ENCODE data around the gene EFCAB8. TPM values are rescaled to one million over a fixed set of nuclear protein-coding genes. Genes with fewer than 3 reads are reported as not detected.

The EFCAB8 gene
- total and polyA plus RNA-seq, 4 donors, result 0.10 to 0.36 (median 0.20) TPM

DNA sequence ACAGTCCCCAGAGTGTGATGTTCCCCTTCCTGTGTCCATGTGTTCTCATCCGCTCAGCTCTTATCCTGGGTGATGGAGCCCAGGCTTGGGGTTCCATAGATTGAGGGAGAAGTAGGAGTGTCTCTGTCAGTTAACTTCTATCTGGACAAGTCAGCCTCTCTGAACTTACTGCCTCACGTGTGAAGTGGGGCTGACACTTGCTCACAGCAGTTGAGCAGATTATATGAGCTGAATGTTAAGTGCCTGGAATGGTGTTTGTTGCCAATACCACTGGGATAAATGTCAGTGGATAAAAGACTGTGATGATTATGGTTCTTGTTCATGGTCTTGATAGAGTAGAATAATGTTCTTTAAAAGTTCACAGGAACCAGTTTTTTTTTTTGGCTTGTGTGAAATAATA lies 17.1 kb upstream of the EFCAB8 start:
- H3K36me3 ChIP-seq (ENCODE audit: control insufficient read depth, insufficient read depth, low read length), result peaks cover 52% of the 10 kb centered on the region
- H3K4me3 ChIP-seq (ENCODE audit: low read depth, low read length), result no peak overlapping the region
- 33% methylated on average over 1 of the region's 2 CpGs for WGBS (ENCODE audit: insufficient coverage)
- no peak overlapping the region for H3K27ac ChIP-seq (ENCODE audit: low read depth, low read length)
- no peaks in the 10 kb centered on the region for H3K4me1 ChIP-seq (ENCODE audit: control insufficient read depth, insufficient read depth, low read length)
- no peaks in the 10 kb centered on the region for H3K9me3 ChIP-seq (ENCODE audit: control insufficient read depth, insufficient read depth, low read length)
- DNase-seq (ENCODE audit: low read depth in 4 of 6, low spot score in 6 of 6), result no peak
- no peaks in the 10 kb centered on the region for H3K27me3 ChIP-seq (ENCODE audit: control insufficient read depth, insufficient read depth, low read length)

DNA sequence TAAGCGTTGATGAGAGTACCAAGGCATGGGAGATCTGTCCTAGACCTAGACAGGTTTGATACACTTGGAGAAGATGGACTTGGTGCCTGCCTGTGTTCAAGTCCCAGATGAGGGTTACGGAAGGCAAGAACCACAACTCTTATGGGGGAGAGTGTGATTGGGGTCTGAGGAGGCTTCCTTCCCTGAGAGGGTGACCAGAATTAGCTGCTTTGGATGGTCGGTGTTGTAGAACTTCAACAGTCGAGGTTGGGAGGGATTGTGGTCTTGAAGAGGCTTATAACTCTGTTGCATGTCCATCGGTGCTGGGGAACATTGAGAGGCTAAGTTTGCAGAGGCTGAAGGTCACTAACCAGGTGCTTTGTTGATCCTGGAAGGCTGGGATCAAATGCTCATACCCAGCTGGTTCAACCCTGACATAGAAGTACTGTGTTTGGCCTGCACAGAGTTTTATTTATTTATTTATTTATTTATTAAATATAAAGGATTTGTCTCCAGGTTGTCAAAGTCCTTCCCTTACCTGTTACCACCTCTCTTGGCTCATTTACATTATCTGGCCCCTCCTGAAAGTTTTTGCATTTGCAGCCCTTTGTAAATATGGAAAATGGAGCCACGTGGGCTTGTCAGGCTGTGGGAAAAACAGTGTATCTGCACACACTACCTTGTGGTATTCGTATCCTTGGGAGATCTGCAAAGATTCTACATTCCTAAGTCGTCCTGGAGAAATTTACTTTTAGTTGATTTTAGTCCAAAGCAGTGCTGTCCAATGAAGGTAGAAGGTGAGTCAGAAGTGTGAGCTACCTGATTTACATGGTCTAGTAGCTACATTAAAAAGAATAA lies 15.8 kb upstream of the EFCAB8 start:
- no peak overlapping the region for H3K27ac ChIP-seq (ENCODE audit: low read depth, low read length)
- WGBS (ENCODE audit: insufficient coverage), result 100% methylated on average over 6 of the region's 8 CpGs
- H3K9me3 ChIP-seq (ENCODE audit: control insufficient read depth, insufficient read depth, low read length), result no peaks in the 10 kb centered on the region
- H3K36me3 ChIP-seq (ENCODE audit: control insufficient read depth, insufficient read depth, low read length), result peaks cover 55% of the 10 kb centered on the region
- H3K4me3 ChIP-seq (ENCODE audit: low read depth, low read length), result no peak overlapping the region
- H3K27me3 ChIP-seq (ENCODE audit: control insufficient read depth, insufficient read depth, low read length), result no peaks in the 10 kb centered on the region
- no peak for DNase-seq (ENCODE audit: low read depth in 4 of 6, low spot score in 6 of 6)
- H3K4me1 ChIP-seq (ENCODE audit: control insufficient read depth, insufficient read depth, low read length), result no peaks in the 10 kb centered on the region

DNA sequence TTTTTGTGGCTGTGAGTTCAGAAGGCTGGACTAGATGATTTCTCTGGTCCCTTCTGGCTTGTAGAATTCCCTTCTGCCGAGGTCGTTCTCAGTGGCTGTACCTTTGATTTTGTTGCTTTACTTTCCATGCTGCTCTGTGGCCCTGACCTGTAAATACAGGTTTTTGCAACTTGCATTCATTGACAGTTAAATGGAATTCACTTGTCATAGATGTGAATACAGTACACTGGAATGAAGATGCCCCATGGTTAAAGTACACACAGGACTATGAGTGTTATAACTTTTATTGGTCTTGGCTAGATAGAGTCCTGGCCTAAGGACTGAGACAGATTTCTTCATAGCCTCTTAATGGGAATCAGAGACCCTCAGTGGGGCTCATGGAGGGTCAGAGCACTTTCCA lies 12.9 kb upstream of the EFCAB8 start:
- H3K27me3 ChIP-seq (ENCODE audit: control insufficient read depth, insufficient read depth, low read length), result no peaks in the 10 kb centered on the region
- WGBS (ENCODE audit: insufficient coverage), result 100% methylated on average over 2 of the region's 2 CpGs
- H3K4me1 ChIP-seq (ENCODE audit: control insufficient read depth, insufficient read depth, low read length), result no peaks in the 10 kb centered on the region
- H3K9me3 ChIP-seq (ENCODE audit: control insufficient read depth, insufficient read depth, low read length), result no peaks in the 10 kb centered on the region
- H3K4me3 ChIP-seq (ENCODE audit: low read depth, low read length), result no peak overlapping the region
- H3K27ac ChIP-seq (ENCODE audit: low read depth, low read length), result no peak overlapping the region
- H3K36me3 ChIP-seq (ENCODE audit: control insufficient read depth, insufficient read depth, low read length), result peaks cover 37% of the 10 kb centered on the region
- no peak for DNase-seq (ENCODE audit: low read depth in 4 of 6, low spot score in 6 of 6)

DNA sequence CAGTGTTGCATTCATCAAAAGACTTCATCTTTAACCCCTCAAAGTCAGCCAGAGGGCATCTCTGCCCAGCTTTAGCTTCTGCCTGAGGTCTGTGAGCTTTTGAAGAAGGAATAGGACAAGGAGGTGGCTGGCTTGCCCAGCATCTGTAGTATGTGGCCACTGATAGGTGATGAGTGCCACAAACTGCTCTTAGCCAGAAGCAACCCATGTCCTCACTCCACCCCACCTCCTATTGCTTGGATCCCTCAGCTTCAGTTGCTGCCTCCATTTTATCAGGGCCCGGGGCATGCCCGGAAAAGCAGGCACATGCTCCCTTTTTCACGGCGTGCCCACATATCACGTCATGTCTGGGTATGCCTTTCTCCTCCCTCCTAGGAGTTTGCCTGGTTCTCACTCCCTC lies 11.9 kb upstream of the EFCAB8 start:
- Histone ChIP-seq H3K27ac (ENCODE audit: low read depth, low read length) (no peak overlapping the region), H3K9me3 (ENCODE audit: control insufficient read depth, insufficient read depth, low read length) (no peaks in the 10 kb centered on the region), H3K27me3 (ENCODE audit: control insufficient read depth, insufficient read depth, low read length) (no peaks in the 10 kb centered on the region), H3K4me1 (ENCODE audit: control insufficient read depth, insufficient read depth, low read length) (no peaks in the 10 kb centered on the region), H3K4me3 (ENCODE audit: low read depth, low read length) (no peak overlapping the region), H3K36me3 (ENCODE audit: control insufficient read depth, insufficient read depth, low read length) (peaks cover 30% of the 10 kb centered on the region)
- DNase-seq (ENCODE audit: low read depth in 4 of 6, low spot score in 6 of 6), result no peak
- WGBS (ENCODE audit: insufficient coverage), result 90% methylated on average over 5 of the region's 5 CpGs

DNA sequence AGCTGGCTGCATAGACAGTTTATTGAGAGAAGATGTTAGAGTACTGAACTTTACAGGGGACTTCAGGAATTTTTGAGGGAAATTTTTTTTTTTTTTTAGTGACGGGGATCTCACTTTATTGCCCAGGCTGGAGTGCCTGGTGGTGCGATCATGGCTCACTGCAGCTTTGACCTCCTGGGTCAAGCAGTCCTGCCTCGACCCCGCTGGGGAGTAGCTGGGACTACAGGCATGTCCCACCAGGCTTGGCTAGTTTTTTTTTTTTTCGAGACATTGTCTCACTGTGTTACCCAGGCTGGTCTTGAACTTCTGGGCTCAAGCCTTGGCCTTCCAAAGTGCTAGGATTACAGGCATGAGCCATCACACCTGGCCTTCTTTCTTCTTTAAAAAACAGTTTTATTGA lies 10.8 kb upstream of the EFCAB8 start:
- no peak for DNase-seq (ENCODE audit: low read depth in 4 of 6, low spot score in 6 of 6)
- no peaks in the 10 kb centered on the region for H3K9me3 ChIP-seq (ENCODE audit: control insufficient read depth, insufficient read depth, low read length)
- H3K27me3 ChIP-seq (ENCODE audit: control insufficient read depth, insufficient read depth, low read length), result no peaks in the 10 kb centered on the region
- WGBS (ENCODE audit: insufficient coverage), result 94% methylated on average over 3 of the region's 5 CpGs
- H3K4me3 ChIP-seq (ENCODE audit: low read depth, low read length), result no peak overlapping the region
- H3K4me1 ChIP-seq (ENCODE audit: control insufficient read depth, insufficient read depth, low read length), result no peaks in the 10 kb centered on the region
- H3K27ac ChIP-seq (ENCODE audit: low read depth, low read length), result no peak overlapping the region
- peaks cover 21% of the 10 kb centered on the region for H3K36me3 ChIP-seq (ENCODE audit: control insufficient read depth, insufficient read depth, low read length)

DNA sequence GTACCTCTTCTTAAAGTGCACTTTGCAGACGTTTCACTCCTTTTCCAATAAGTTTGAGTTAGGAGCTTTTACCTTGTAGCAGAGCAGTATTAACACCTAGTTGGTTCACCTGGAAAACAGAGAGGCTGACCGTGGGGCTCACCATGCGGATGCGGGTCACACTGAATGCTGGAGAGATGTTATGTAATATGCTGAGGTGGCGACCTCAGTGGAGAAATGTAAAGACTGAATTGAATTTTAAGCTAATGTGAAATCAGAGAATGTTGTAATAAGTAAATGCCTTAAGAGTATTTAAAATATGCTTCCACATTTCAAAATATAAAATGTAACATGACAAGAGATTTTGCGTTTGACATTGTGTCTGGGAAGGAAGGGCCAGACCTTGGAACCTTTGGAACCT lies 9.9 kb upstream of the EFCAB8 start:
- no peak overlapping the region for H3K4me3 ChIP-seq (ENCODE audit: low read depth, low read length)
- DNase-seq (ENCODE audit: low read depth in 4 of 6, low spot score in 6 of 6), result no peak
- H3K27ac ChIP-seq (ENCODE audit: low read depth, low read length), result no peak overlapping the region
- peaks cover 24% of the 10 kb centered on the region for H3K36me3 ChIP-seq (ENCODE audit: control insufficient read depth, insufficient read depth, low read length)
- WGBS (ENCODE audit: insufficient coverage), result 94% methylated on average over 4 of the region's 6 CpGs
- H3K27me3 ChIP-seq (ENCODE audit: control insufficient read depth, insufficient read depth, low read length), result no peaks in the 10 kb centered on the region
- no peaks in the 10 kb centered on the region for H3K9me3 ChIP-seq (ENCODE audit: control insufficient read depth, insufficient read depth, low read length)
- H3K4me1 ChIP-seq (ENCODE audit: control insufficient read depth, insufficient read depth, low read length), result no peaks in the 10 kb centered on the region

DNA sequence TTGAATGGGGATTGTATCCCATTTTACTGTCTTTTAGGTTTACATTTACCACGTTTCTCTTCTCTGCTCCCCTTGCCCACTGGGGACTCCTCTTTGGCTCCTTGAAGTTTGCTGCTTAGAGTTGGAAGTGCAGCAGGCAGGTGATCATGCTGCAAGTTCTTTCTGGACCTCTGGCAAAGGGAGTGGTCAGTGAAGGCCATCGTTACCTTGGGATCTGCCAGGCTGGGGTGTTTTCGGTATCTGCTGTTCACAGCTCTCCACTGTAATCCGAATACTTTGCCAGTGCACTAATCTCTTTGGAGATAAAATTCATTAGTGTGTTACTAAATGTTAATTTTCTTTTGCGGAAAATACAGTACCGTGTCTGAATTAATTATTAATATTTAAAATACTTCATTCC lies 9.1 kb upstream of the EFCAB8 start:
- H3K4me3 ChIP-seq (ENCODE audit: low read depth, low read length), result no peak overlapping the region
- H3K36me3 ChIP-seq (ENCODE audit: control insufficient read depth, insufficient read depth, low read length), result peaks cover 19% of the 10 kb centered on the region
- H3K27ac ChIP-seq (ENCODE audit: low read depth, low read length), result no peak overlapping the region
- no peaks in the 10 kb centered on the region for H3K9me3 ChIP-seq (ENCODE audit: control insufficient read depth, insufficient read depth, low read length)
- H3K4me1 ChIP-seq (ENCODE audit: control insufficient read depth, insufficient read depth, low read length), result no peaks in the 10 kb centered on the region
- H3K27me3 ChIP-seq (ENCODE audit: control insufficient read depth, insufficient read depth, low read length), result no peaks in the 10 kb centered on the region
- no peak for DNase-seq (ENCODE audit: low read depth in 4 of 6, low spot score in 6 of 6)
- WGBS (ENCODE audit: insufficient coverage), result 67% methylated on average over 1 of the region's 6 CpGs

DNA sequence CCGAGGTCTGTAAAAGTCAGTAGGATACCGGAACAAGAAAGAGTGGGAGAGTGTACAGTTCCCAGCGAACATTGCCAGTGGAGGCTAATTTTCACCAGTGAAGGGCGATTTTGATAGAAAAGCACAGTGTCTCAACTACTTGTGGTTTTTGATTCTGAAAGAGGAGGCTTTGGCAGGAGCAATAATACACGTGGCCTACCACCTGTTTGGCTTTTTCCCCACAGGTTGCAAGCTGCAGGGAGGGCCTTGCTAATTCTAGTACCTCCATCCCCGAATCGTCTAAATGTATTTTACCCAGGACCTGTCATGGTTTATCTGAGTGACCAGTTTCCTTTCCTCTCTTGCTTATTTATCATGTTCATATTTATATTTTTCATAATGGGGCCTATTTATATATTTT lies 3.3 kb upstream of the EFCAB8 start:
- no peak overlapping the region for H3K4me3 ChIP-seq (ENCODE audit: low read depth, low read length)
- H3K9me3 ChIP-seq (ENCODE audit: control insufficient read depth, insufficient read depth, low read length), result no peaks in the 10 kb centered on the region
- no peaks in the 10 kb centered on the region for H3K27me3 ChIP-seq (ENCODE audit: control insufficient read depth, insufficient read depth, low read length)
- no peak for DNase-seq (ENCODE audit: low read depth in 4 of 6, low spot score in 6 of 6)
- WGBS (ENCODE audit: insufficient coverage), result 91% methylated on average over 4 of the region's 7 CpGs
- H3K27ac ChIP-seq (ENCODE audit: low read depth, low read length), result no peak overlapping the region
- no peaks in the 10 kb centered on the region for H3K4me1 ChIP-seq (ENCODE audit: control insufficient read depth, insufficient read depth, low read length)
- peaks cover 11% of the 10 kb centered on the region for H3K36me3 ChIP-seq (ENCODE audit: control insufficient read depth, insufficient read depth, low read length)

DNA sequence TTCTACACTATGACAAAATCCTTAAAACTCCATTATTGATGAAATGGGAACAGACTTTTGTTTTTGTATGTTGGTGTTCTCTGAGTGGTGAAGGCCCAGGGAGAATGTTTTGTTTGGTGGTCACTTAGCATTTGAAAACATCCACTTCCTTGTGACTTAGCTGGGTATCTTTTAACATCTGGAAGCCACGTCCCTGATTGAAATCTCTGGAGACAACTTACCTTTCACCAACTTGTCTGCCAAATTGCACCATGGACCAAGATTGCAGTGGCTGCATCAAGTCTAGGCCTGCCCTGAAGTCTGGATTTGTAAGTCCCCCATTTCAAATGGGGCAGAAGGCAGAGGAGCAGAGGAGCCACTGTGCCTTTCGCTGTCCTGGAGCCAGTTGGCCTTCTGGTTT lies 534 bp upstream of the EFCAB8 start:
- no peak overlapping the region for H3K4me3 ChIP-seq (ENCODE audit: low read depth, low read length)

DNA sequence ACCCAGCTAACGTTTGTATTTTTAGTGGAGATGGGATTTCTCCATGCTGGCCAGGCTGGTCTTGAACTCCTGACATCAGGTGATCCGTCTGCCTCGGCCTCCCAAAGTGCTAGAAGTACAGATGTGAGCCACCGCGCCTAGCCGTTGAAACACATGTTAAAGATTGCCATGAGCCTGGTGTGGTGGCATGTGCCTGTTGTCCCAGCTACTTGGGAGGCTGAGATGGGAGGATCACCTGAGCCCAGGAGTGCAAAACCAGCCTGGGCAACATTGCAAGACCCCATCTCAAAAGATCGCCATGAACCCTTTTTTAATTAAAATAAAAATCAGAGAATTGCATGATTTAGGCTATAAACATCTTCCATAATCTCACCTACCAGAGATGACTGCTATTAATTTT lies 2.7 kb downstream of the EFCAB8 start:
- 100% methylated on average over 5 of the region's 7 CpGs for WGBS (ENCODE audit: insufficient coverage)
- Histone ChIP-seq H3K9me3 (ENCODE audit: control insufficient read depth, insufficient read depth, low read length) (no peaks in the 10 kb centered on the region), H3K27ac (ENCODE audit: low read depth, low read length) (no peak overlapping the region), H3K27me3 (ENCODE audit: control insufficient read depth, insufficient read depth, low read length) (no peaks in the 10 kb centered on the region), H3K4me1 (ENCODE audit: control insufficient read depth, insufficient read depth, low read length) (no peaks in the 10 kb centered on the region), H3K4me3 (ENCODE audit: low read depth, low read length) (no peak overlapping the region), H3K36me3 (ENCODE audit: control insufficient read depth, insufficient read depth, low read length) (peaks cover 3% of the 10 kb centered on the region)
- DNase-seq (ENCODE audit: low read depth in 4 of 6, low spot score in 6 of 6), result no peak

More for the DNA sequence above, 534 bp upstream of the EFCAB8 start:
- H3K27me3 ChIP-seq (ENCODE audit: control insufficient read depth, insufficient read depth, low read length), result no peaks in the 10 kb centered on the region
- peaks cover 11% of the 10 kb centered on the region for H3K36me3 ChIP-seq (ENCODE audit: control insufficient read depth, insufficient read depth, low read length)
- no peak for DNase-seq (ENCODE audit: low read depth in 4 of 6, low spot score in 6 of 6)
- WGBS (ENCODE audit: insufficient coverage), result 71% methylated on average over 2 of the region's 2 CpGs
- H3K4me1 ChIP-seq (ENCODE audit: control insufficient read depth, insufficient read depth, low read length), result no peaks in the 10 kb centered on the region
- no peak overlapping the region for H3K27ac ChIP-seq (ENCODE audit: low read depth, low read length)
- H3K9me3 ChIP-seq (ENCODE audit: control insufficient read depth, insufficient read depth, low read length), result no peaks in the 10 kb centered on the region

Data from spinal cord (tissue), 10 donors.